ENCODE results near the gene ACTG1.

The ACTG1 gene

DNA sequence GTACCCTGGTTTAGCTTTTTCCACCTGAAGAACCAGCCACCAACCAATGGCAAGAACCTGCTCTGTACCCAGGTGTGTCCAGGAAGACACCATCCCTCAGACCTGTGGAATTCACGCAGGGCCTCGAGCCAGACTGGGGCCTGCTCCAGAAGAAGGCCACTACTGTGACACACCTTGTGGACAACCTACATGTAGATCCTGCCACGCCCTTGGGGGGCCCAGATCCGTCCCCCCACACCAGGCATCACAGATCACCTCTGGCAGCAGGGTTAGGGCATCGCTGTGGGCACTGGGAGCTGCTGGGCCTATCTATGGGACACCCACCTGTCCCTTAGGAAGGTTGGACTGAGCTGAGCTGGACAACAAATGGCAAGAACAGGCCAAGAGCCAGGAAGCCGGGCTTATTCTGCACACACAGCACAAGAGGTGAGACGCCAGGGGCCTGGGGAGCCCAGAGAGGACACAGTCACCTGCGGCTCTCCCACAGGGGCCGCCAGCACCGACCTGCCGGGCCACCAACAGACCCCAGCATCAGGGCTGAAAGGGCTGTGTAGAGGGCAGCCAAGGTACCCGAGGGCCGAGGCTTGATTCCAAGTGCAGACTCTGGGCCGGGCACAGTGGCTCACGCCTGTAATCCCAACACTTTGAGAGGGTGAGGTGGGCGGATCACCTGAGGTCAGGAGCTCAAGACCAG, 31.8 kb upstream of the ACTG1 start:
- DNase-seq = no peak

GRCh38 chr17:81543756-81544155, 31.2 kb upstream of the ACTG1 start:
- no peak for DNase-seq

DNA sequence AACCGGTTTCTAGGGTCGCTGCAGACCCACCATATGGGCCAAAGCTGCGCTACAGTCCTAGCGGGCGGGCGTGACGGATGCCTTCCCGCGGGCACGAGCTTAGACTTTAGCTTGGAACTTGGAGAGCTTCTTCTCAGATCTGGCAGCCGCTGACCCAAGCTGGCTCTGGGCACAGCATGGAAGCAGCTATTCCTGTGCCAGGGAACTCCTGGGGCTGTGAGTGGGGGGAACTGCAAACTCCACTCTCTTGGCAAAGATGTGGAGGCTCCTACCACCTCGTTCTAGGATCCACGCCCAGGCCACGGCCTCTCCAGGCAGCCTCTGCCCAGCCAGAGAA, 30.7 kb upstream of the ACTG1 start:
- no peak for DNase-seq

DNA sequence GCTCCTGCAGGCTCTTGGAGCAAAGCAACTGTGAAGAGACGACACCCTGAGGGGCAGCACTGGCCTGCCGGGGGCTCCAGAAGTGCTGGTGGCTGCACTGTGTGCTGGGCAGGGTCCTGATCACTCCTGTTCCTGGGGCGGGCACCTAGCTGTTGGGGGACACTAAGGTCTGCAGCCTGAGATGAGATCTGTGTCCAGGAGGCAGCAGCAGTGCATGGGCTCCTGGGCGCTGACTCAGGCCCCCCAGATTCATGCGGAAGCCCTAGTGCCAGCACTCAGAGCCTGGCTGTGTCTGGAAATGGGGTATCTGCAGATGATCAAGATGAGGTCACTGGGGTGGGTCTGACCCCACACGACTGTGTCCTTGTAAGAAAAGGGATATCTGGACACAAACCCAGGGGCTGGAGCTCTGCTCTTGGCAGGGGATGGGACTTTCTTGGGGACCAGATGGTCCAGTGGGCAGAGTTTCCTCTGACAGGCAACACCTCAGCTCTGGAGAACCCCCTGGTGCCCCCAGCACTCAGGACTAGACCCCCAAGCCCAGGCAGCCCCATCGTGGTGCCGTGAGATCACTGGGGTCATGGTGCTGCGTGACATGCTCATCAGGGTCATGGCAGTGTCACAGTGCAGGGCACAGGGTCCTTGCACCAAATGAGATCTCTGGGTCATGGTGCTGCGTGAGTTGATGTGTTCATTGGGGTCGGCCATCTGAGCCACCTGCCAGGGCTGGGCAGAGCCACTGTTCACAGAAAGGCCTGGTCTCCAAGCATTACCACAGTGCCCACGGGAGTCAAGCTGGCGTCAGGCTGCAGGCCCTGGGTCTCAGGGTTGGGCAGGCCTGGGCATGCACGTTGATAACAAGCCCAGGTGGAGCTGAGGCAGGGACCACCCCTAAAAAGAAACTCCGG, 30.1 kb upstream of the ACTG1 start:
- no peak for DNase-seq

DNA sequence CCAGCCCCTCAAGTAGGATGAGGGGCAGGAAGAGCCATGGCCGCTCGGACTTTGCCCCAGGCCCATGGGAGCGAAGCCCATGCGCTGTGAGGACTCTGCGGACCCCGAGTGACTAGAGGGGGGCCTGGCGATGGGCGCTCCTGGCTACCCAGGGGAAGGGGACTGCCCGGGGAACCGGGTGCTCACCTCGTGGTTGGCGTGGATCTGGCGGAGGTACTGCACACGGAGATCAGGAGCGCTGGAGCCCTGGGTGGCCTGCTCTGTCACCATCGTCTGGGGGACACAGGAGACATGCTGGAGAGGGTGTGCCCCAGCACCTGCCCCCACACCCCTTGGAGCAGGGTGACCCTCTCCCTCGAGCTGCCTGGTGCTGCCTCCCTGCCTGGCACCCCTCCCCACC, 28.5 kb upstream of the ACTG1 start:
- DNase-seq = no peak

- no peak for DNase-seq
Measured at GRCh38 chr17:81540676-81541027, 28.1 kb upstream of the ACTG1 start.

GRCh38 chr17:81539961-81540675, 27.5 kb upstream of the ACTG1 start:
- no peak for DNase-seq

DNA sequence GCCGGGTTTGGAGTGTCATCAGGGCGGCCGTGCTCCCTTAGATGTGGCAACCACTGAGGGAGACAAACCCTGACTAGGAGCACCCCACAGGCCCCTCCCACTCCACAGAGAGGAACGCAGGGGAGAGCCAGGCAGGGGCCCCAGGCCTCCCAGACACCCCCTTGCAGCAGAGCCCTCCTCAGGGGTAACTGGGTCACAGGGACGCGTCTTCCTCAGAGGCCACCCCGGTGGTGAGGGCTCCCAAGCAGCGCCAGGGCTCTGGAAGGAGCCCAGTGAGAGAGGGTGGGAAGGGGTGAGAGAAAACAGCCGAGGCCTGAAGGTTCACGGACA, 26.9 kb upstream of the ACTG1 start:
- DNase-seq = no peak

GRCh38 chr17:81538651-81539570, 26.3 kb upstream of the ACTG1 start:
- no peak for DNase-seq

GRCh38 chr17:81537856-81538555, 25.4 kb upstream of the ACTG1 start:
- DNase-seq = no peak

GRCh38 chr17:81537343-81537855, 24.8 kb upstream of the ACTG1 start:
- DNase-seq = peak; percentile 55

DNA sequence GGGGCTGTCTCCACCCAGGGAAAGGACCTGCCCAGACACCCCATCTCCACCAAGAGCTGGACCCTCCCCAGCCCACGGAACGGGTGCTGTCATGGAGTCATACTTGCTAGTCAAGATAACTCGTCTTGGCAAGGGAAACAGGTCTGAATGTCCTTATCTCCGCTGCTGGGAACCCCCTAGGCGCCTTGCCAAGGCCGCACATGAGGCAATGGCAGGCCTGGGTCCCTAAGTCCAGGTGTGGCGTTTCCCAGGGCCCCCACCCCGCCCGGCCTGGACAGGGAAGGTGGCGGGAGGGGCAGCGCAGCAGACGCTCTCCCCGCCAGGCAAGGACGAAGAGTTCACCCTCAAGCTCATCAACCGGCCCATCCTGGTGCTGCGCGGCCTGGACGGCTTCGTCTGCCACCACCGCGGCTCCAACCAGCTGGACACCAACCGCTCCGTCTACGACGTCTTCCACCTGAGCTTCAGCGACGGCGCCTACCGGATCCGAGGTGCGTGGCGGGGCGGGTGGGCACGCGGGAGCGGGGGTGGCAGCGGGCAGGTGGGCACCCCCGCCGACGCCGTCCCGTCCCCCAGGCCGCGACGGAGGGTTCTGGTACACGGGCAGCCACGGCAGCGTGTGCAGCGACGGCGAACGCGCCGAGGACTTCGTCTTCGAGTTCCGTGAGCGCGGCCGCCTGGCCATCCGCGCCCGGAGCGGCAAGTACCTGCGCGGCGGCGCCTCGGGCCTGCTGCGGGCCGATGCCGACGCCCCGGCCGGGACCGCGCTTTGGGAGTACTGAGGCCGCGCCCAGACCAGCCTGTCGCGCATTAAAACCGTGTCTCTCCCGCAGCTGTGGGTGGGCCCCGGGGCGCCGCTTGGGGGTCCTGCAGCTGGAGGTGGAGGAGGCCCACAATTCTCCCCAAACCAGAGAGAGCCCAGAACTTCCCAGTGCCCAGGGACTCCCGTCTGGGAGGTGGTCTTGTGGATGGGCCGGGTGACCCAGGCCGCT, 24.0 kb upstream of the ACTG1 start:
- DNase-seq = no peak

DNA sequence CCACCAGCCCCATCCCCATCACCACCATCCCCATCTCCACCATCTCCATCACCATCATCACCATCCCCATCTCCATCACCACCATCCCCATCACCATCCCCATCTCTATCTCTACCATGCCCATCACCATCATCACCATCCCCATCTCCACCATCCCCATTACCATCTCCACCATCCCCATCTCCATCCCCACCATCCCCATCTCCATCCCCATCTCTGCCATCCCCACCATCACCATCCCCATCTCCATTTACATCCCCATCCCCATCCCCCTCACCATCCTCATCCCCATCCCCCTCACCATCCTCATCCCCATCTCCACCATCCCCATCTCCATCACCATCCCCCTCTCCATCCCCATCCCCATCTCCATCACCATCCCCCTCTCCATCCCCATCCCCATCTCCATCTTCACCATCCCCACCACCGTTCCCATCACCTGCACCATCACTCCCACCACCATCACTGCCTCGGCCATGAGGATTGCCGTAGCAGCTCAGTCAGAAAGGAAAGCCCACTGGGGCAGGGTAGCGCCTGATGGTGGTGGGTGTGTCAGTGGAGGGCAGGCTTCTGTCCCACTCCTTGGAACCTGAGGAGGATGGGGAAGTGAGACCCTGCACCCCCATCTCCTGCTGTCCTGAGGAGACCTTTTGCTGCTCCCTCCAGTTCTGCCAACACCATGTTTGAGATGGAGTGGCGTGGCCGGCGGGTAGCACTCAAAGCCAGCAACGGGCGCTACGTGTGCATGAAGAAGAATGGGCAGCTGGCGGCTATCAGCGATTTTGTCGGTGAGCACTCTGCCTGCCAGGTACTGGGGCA, 23.1 kb upstream of the ACTG1 start:
- no peak for DNase-seq

DNA sequence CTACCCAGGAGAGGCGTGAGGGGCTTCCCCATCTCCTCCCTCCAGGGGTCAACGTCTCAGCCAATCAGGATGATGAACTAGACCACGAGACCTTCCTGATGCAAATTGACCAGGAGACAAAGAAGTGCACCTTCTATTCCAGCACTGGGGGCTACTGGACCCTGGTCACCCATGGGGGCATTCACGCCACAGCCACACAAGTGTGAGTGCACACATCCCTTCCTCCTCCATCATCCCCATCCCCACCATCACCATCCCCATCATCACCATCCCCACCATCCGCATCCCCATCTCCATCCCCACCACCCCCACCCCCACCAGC, 22.4 kb upstream of the ACTG1 start:
- DNase-seq = no peak

- no peak for DNase-seq
Measured at GRCh38 chr17:81534157-81535006, 21.8 kb upstream of the ACTG1 start.

DNA sequence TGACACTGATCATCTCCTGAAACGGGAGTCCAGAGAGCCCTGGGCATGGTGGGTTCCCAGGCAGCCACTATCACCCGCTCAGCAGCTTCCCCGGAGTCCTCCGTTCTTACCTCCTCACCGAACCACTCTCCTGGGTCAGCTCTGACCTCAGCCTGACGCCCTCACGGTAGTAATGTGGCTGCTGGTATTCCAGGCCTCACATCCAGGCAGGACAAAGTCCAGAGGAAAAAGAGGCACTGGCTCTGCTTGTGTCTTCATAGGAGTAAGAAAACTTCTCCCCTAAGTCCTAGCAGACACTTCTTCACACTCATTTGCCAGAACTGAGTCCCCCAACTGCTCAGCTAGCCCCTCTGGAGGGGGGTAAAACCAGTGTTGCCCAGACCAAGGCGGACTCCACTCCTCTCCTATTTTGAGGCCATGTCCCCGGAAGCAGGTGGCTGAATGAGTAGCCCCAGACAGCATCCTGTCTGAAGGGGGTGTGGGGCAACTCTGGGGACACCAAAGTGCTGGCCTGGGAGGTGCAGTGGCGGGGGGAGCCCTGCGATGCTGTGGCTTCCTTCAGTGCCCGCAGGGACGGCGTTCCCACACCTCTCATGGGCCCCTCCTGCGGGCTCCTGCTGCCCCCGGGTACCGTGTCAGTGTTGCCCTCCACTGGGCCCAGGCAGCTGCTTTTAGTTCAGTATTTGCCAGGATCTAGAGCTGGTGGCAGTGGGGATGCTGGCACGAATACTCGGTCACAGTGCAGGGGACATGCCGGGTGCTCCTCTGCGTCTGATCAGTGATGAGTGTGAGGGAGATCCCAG, 20.9 kb upstream of the ACTG1 start:
- no peak for DNase-seq

GRCh38 chr17:81532490-81533287, 20.1 kb upstream of the ACTG1 start:
- DNase-seq = no peak

Data from CD4-positive, alpha-beta T cell treated with Interleukin-17A for 4 hours (primary cell).